Caki2 (cell line): ENCODE results near the gene MYBPH. TPM values are rescaled to one million over a fixed set of nuclear protein-coding genes. Genes with fewer than 3 reads are reported as not detected.

Experiments
- DNase-seq: peaks from one replicate; pipeline ENCODE4 v3.0.0-alpha.2; 2015; ENCODE audit warnings: low read depth
- in situ Hi-C: cut with HindIII; loops from 2 replicates; pipeline ENCODE4 v1.10.0; 2016; ENCODE audit warnings: low sequenced_read_pairs, low pct_unique_long_range_greater_than_20kb, mixed read lengths
- total RNA-seq: library from RNA; depleted of rRNA; stranded (reverse); fragments of >200 nt; shearing (Covaris generic); gene quantifications from 2 replicates; pipeline ENCODE4 v1.2.3, GENCODE V29; 2014; ENCODE audit warnings: low replicate concordance

MYBPH gene
- total RNA-seq, 1 experiment from 2014 or later = not detected

DNA sequence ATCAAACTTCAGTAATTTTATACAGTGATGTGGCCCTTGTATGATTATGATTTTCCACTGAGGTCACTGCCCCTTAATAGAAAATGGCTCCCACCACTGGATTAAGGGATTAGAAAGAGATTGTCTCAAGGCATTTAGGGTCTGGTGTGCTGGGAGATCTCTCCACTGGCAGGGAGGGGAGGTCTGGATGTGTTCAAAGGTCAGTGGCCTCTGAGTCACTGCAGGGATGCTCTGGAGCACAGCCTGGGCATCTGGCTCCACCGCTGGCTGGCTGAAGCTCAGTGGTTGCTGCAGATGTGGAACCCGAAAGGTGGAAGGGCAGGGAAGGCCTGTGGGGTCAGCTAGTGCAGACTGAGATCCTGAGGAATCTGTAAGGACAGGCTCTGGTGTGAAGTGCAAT lies 29.1 kb upstream of the MYBPH start:
- in situ Hi-C loops = loop anchor here (25.0 kb wide), 1 partner anchor 167 kb away; the partner anchor contains the start of gene PPFIA4

GRCh38 chr1:203202431-203203245 lies 27.0 kb upstream of the MYBPH start:
- DNase-seq = no peak
- in situ Hi-C loops = loop anchor here (25.0 kb wide), 1 partner anchor 165 kb away; the partner anchor contains the start of gene PPFIA4

More for the DNA sequence above, 29.1 kb upstream of the MYBPH start:
- no peak for DNase-seq

DNA sequence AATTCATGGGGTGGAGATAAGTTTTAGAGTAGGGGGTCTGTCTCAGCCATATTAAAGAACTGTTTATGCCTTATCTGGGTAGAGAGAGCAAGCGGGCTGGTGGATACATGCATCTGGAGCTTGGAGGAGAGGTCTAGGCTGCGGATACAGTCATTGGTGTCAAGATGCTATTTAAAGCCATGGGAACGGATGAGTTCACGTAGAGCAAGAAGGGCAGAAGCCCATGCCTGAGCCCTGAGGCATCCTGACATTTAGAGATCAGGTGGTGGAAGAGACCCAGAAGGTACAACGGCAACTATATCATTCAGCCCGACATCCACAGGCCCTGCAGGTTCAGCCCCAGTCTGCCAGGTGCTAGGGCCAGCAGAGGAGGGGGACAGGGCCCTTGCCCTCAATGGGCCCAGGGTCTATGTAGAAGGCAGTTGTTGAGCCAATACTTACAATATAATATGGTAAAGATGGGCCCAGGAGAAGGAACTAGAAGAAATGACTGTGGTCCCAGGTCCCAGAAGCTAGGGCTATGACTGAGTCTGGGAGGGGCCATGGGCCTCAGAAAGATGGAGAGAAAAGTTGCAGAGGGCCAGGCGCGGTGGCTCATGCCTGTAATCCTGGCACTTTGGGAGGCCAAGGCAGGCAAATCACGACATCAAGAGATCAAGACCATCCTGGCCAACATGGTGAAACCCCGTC lies 26.0 kb upstream of the MYBPH start:
- in situ Hi-C loops = loop anchor here (25.0 kb wide), 1 partner anchor 164 kb away; the partner anchor contains the start of gene PPFIA4
- DNase-seq = no peak

GRCh38 chr1:203200916-203201315 lies 25.3 kb upstream of the MYBPH start:
- in situ Hi-C loops = loop anchor here (25.0 kb wide), 1 partner anchor 164 kb away; the partner anchor contains the start of gene PPFIA4
- DNase-seq = no peak

DNA sequence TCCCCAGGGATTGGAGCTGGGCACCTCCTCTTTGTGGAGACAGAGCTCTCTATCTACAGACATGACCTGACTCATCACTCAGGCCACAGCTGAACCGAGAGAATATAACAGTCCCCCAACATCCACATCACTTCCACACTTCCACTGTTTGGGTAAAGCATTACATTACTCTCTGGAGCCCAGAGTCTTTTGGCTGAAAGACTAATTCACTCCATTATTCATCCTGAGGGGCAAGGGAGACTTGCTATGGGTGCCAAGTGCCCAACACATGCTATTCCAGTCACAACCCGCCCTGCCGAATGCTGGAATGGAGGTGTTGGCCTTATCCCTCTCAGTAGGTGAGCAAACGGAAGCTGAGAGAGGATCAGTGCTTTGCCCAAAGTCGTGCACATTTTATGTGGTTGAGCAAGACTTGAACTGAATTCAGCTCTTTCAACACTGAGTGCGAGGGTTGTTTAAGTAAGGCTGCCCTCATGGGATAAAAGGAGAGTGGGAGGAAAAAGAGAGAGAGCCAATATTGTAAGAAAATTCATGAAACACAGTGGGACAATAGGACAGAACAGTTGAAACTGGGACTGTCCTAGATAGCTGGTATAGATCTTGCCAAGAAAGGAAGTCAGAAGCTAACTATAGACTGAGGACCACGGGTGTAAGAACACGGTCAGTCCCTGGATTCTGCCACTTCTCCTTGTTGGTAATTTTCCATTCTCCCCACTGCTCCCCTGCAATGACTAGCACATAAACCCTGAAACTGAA lies 24.4 kb upstream of the MYBPH start:
- in situ Hi-C loops = loop anchor here (25.0 kb wide), 1 partner anchor 163 kb away; the partner anchor contains the start of gene PPFIA4
- DNase-seq = no peak

GRCh38 chr1:203199481-203199815 lies 23.8 kb upstream of the MYBPH start:
- DNase-seq = no peak
- in situ Hi-C loops = no loop called here

DNA sequence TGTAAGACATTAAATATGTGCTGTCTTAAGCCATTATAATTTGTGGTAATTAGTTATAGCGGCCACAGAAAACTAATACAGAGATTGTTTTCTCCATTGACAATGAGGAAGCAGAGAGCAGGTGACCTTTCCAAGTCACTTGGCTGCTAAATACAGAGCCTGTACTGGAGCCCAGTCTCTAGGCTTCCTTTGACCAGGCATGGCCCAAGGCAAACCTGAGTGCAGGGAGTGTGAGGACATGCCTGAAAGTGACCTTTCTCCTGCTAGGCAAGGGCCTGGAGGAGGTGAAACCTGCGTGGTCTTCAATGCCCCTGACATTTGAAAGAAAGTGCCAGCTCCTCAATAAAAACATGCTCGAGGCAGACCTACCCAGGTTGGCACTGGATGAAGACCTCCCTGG lies 23.4 kb upstream of the MYBPH start:
- no peak for DNase-seq
- in situ Hi-C loops = no loop called here

DNA sequence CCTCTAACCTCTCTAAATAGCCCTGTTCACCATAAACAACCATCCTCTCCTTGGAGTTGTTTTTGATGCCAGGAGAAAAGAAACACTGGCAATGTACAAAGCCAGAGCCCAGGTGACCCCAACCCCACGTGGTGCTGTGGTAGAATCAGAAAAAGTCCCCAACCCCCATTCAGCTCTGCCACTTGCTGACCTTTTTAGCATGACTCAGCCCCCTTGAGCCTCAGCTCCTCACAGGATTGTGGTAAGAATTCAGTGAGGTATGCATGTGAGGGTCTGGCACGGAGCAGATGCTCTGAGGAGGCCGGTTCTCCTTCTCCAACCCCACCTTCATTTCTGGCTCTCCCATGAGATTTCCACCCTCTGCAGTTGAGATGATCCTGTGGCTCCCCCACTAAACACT lies 22.0 kb upstream of the MYBPH start:
- DNase-seq = peak; percentile 31
- in situ Hi-C loops = no loop called here

DNA sequence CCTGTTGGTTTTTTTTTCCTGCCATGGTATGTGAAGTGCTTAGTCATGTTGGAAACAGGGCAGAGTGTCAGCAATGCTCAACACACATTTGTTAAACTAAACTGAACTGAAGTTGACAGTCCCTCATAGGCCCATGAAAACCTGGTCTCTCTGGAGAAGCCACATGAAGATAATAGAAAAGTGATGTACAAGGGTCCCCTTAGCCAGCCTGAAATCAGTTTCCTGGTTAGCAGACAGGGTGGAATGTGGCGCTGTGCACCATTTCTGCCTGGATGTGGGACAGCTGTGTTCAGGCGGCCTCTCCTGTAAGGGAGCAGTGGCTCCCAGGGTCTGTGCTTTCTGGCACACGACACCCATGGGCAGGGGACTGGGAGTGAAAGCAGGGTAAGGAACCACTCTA lies 20.7 kb upstream of the MYBPH start:
- in situ Hi-C loops = no loop called here
- no peak for DNase-seq

- DNase-seq = no peak
- in situ Hi-C loops = no loop called here
Observed at GRCh38 chr1:203190949-203191348, 15.3 kb upstream of the MYBPH start.

DNA sequence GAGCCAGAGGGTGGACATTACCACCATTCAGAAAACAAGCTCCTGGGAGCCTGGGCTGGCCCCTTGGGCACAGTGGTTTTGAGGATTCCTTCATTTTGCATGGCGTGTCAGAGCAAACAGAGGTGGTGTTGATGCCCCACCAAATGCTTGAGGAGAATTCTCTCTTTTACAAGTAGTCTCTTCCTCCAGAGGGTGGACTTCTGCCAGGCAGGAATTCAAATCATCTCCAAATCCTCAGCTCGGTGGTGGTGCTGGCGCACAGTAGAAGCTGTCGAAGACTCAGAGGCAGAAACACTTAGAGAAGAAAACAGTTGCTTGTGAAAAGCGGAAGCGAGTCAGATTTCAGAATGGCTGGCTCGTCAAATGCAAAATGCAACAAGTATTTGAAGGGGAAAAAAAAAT lies 14.3 kb upstream of the MYBPH start:
- in situ Hi-C loops = no loop called here
- DNase-seq = no peak

GRCh38 chr1:203188686-203189232 lies 13.1 kb upstream of the MYBPH start:
- DNase-seq = no peak
- in situ Hi-C loops = no loop called here

- no peak for DNase-seq
- in situ Hi-C loops = no loop called here
Observed at GRCh38 chr1:203187689-203188264, 12.2 kb upstream of the MYBPH start.

- in situ Hi-C loops = no loop called here
- no peak for DNase-seq
Observed at GRCh38 chr1:203187304-203187685, 11.7 kb upstream of the MYBPH start.

GRCh38 chr1:203186446-203187303 lies 11.0 kb upstream of the MYBPH start, which contains the start of gene CHI3L1:
CHI3L1 (minus strand) TSS chr1:203186704; CDS start chr1:203186623, 81 bp downstream.
- in situ Hi-C loops = no loop called here
- no peak for DNase-seq

GRCh38 chr1:203186091-203186445 lies 10.4 kb upstream of the MYBPH start:
- in situ Hi-C loops = no loop called here
- DNase-seq = no peak

DNA sequence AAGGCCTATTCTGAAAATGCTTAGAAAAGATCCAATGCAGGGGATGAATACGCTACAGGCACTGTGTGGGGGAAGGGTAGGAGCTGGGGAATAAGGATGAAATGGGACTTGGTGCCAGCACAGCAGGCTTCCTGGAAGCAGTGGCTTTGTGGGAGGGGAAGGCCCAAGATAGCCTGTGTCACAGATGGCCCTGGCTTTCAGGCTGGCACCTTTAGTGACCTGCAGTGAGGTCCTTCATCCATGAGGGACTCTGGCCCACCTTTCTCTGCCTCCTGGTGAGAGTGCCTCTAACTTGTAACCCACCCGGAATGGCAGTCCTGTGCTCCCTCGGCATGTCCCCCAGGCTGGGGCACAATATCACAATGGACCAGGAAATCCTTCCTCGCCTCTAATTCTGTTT lies 10.0 kb upstream of the MYBPH start:
- in situ Hi-C loops = no loop called here
- DNase-seq = no peak
